H1 (cell line): ENCODE results near the gene ZRANB1. TPM values are rescaled to one million over a fixed set of nuclear protein-coding genes. Genes with fewer than 3 reads are reported as not detected.

Source experiments
- CTCF ChIA-PET: fragments of 300-600 bp; sonication (Branson Sonifier 250); formaldehyde crosslinking; loops from one replicate; lab custom pipeline; 2021; ENCODE audit not compliant: partially characterized antibody; lab: Charles Lee
- POLR2A ChIA-PET: fragments of 300-600 bp; sonication (Branson Sonifier 250); formaldehyde crosslinking; loops from one replicate; lab custom pipeline; 2021; ENCODE audit warnings: inconsistent platforms; ENCODE audit not compliant: partially characterized antibody; lab: Charles Lee
- DNase-seq, 2 experiments: peaks; one replicate each; pipeline versions ENCODE4 v3.0.0 to v3.0.0-alpha.2; 2010 to 2022; ENCODE audit warnings: low spot score in 2 of 2, low read depth in 1 of 2, mixed read lengths in 1 of 2
- FAIRE-seq: peaks from 2 replicates; lab custom pipeline; 2011; peaks lifted over from hg19 to GRCh38; lab: Jason Lieb, UNC
- H2AFZ ChIP-seq: 2 replicates; pipeline ENCODE4 v1.8.1; 2012; ENCODE audit warnings: low read length, inconsistent platforms
- H2AK5ac ChIP-seq: 2 replicates; pipeline ENCODE4 v1.6.1; 2013; ENCODE audit warnings: low read depth, low read length
- H2BK120ac ChIP-seq: replicated peaks from 2 replicates; pipeline ENCODE3; 2013; ENCODE audit warnings: low read depth, low read length, inconsistent platforms
- H2BK12ac ChIP-seq: 2 replicates; pipeline ENCODE4 v1.6.1; 2013; ENCODE audit warnings: low read depth, low read length
- H2BK15ac ChIP-seq: 2 replicates; pipeline ENCODE4 v1.6.1; 2013; ENCODE audit warnings: low read length
- H2BK20ac ChIP-seq: 2 replicates; pipeline ENCODE4 v1.6.1; 2013; ENCODE audit warnings: low read length
- H2BK5ac ChIP-seq: 2 replicates; pipeline ENCODE4 v1.6.1; 2013; ENCODE audit warnings: low read depth, low read length
- H3K14ac ChIP-seq: 2 replicates; pipeline ENCODE4 v1.6.1; 2013; ENCODE audit warnings: inconsistent platforms; ENCODE audit not compliant: insufficient read length
- H3K18ac ChIP-seq: 2 replicates; pipeline ENCODE4 v1.6.1; 2013; ENCODE audit warnings: low read length; ENCODE audit errors: extremely low read depth
- H3K23ac ChIP-seq: 2 replicates; pipeline ENCODE4 v1.6.1; 2013; ENCODE audit warnings: inconsistent platforms; ENCODE audit not compliant: insufficient read length
- H3K23me2 ChIP-seq: 2 replicates; pipeline ENCODE4 v1.6.1; 2013; ENCODE audit warnings: low read depth, low read length
- H3K27ac ChIP-seq: 2 replicates; pipeline ENCODE4 v1.6.1; 2011; ENCODE audit warnings: low read depth, low read length, inconsistent platforms
- H3K27me3 ChIP-seq, 4 experiments: replicated peaks in 1 of 4; 1 replicate in 1 of 4; 2 replicates in 3 of 4; pipeline versions ENCODE4 v1.6.1 to v1.8.1; 2011 to 2013; ENCODE audit warnings: low read length in 3 of 4, mild to moderate bottlenecking in 3 of 4, inconsistent platforms in 2 of 4, mixed read lengths in 2 of 4, moderate library complexity in 1 of 4; ENCODE audit not compliant: control insufficient read depth in 3 of 4, insufficient read depth in 3 of 4; ENCODE audit errors: extremely low read depth in 1 of 4
- H3K36me3 ChIP-seq, 4 experiments: 2 replicates each; pipeline versions ENCODE4 v1.6.1 to v1.8.1; 2011 to 2013; ENCODE audit warnings: mild to moderate bottlenecking in 4 of 4, low read length in 3 of 4, moderate library complexity in 2 of 4, control low read depth in 1 of 4, inconsistent platforms in 1 of 4; ENCODE audit not compliant: insufficient read depth in 4 of 4, control insufficient read depth in 2 of 4
- H3K4ac ChIP-seq: replicated peaks from 2 replicates; pipeline ENCODE3; 2013; ENCODE audit warnings: low read length, low read depth, mixed read lengths, inconsistent platforms; ENCODE audit not compliant: insufficient read length
- H3K4me1 ChIP-seq, 4 experiments: replicated peaks in 1 of 4; 1 replicate in 1 of 4; 2 replicates in 3 of 4; pipeline versions ENCODE4 v1.6.1 to v1.8.1; 2011 to 2013; ENCODE audit warnings: low read length in 3 of 4, inconsistent platforms in 2 of 4, mixed read lengths in 1 of 4; ENCODE audit not compliant: insufficient read depth in 4 of 4, control insufficient read depth in 3 of 4
- H3K4me2 ChIP-seq, 2 experiments: 2 replicates each; pipeline versions ENCODE4 v1.6.1 to v1.8.1; 2011 to 2013; ENCODE audit warnings: low read depth in 2 of 2, low read length in 2 of 2, control low read depth in 1 of 2, inconsistent platforms in 1 of 2, mild to moderate bottlenecking in 1 of 2; ENCODE audit not compliant: insufficient read depth in 1 of 2
- H3K4me3 ChIP-seq, 4 experiments: fragments of 200-600, 300-600 bp in 1 of 4; sonication (generic), shearing (Covaris generic), sonication (Bioruptor Twin) in 1 of 4; 2 replicates each; pipeline versions ENCODE4 v1.5.1 to v1.8.1; 2011 to 2016; ENCODE audit warnings: low read length in 4 of 4, low read depth in 3 of 4, control low read depth in 2 of 4, inconsistent platforms in 2 of 4, mild to moderate bottlenecking in 2 of 4, mixed read lengths in 1 of 4, moderate library complexity in 1 of 4; ENCODE audit not compliant: insufficient read depth in 2 of 4; ENCODE audit errors: extremely low read depth in 1 of 4
- H3K56ac ChIP-seq: replicated peaks from 2 replicates; pipeline ENCODE3; 2013; ENCODE audit warnings: low read depth, mild to moderate bottlenecking, mixed read lengths, low read length, inconsistent platforms; ENCODE audit not compliant: insufficient read length
- H3K79me1 ChIP-seq: 2 replicates; pipeline ENCODE4 v1.6.1; 2013; ENCODE audit warnings: low read depth, low read length, control low read depth
- H3K79me2 ChIP-seq, 2 experiments: 2 replicates each; pipeline versions ENCODE4 v1.6.1 to v1.8.1; 2012 to 2013; ENCODE audit warnings: low read length in 2 of 2, mild to moderate bottlenecking in 2 of 2, inconsistent platforms in 1 of 2; ENCODE audit not compliant: insufficient read depth in 2 of 2, control insufficient read depth in 1 of 2
- H3K9ac ChIP-seq, 4 experiments: replicated peaks in 1 of 4; 1 replicate in 1 of 4; 2 replicates in 3 of 4; pipeline versions ENCODE4 v1.6.1 to v1.8.1; 2011 to 2013; ENCODE audit warnings: low read depth in 3 of 4, low read length in 3 of 4, control low read depth in 2 of 4, mild to moderate bottlenecking in 2 of 4, moderate library complexity in 2 of 4, inconsistent platforms in 1 of 4; ENCODE audit errors: extremely low read depth in 1 of 4
- H3K9me3 ChIP-seq, 2 experiments: 2 replicates each; pipeline versions ENCODE4 v1.6.1 to v1.8.1; 2012 to 2013; ENCODE audit warnings: mild to moderate bottlenecking in 2 of 2, moderate library complexity in 2 of 2, control low read depth in 1 of 2, inconsistent platforms in 1 of 2, low read depth in 1 of 2, low read length in 1 of 2, mixed read lengths in 1 of 2; ENCODE audit not compliant: insufficient read depth in 2 of 2
- H4K20me1 ChIP-seq, 2 experiments: replicated peaks in 1 of 2; 2 replicates each; pipeline versions ENCODE3 to v1.8.1; 2011 to 2013; ENCODE audit warnings: inconsistent platforms in 2 of 2, low read length in 2 of 2, mild to moderate bottlenecking in 1 of 2; ENCODE audit not compliant: insufficient read depth in 2 of 2, control insufficient read depth in 1 of 2
- H4K5ac ChIP-seq: 2 replicates; pipeline ENCODE4 v1.6.1; 2013; ENCODE audit warnings: low read length, low read depth, mixed read lengths, inconsistent platforms; ENCODE audit not compliant: insufficient read length
- H4K8ac ChIP-seq: 2 replicates; pipeline ENCODE4 v1.8.0; 2013; ENCODE audit warnings: mild to moderate bottlenecking, moderate library complexity, low read length, inconsistent platforms; ENCODE audit not compliant: insufficient read depth; ENCODE audit errors: extremely low read depth
- H4K91ac ChIP-seq: replicated peaks from 2 replicates; pipeline ENCODE3; 2013; ENCODE audit warnings: low read length, mixed read lengths, inconsistent platforms; ENCODE audit not compliant: insufficient read length
- BCL11A ChIP-seq, 2 experiments: IDR thresholded peaks; one replicate each; pipeline ENCODE4 v1.6.1; 2011; ENCODE audit warnings: low read depth in 2 of 2, low read length in 2 of 2, mild to moderate bottlenecking in 2 of 2
- EP300 ChIP-seq, 2 experiments: IDR thresholded peaks; 1 replicate in 1 of 2; 2 replicates in 1 of 2; pipeline ENCODE4 v1.6.1; 2011 to 2012; ENCODE audit warnings: low read depth in 2 of 2, low read length in 2 of 2, mild to moderate bottlenecking in 2 of 2, borderline replicate concordance in 1 of 2, inconsistent platforms in 1 of 2, moderate library complexity in 1 of 2
- FOSL1 ChIP-seq: IDR thresholded peaks from 2 replicates; pipeline ENCODE4 v1.6.1; 2011; ENCODE audit warnings: mild to moderate bottlenecking, low read depth, low read length, moderate library complexity; ENCODE audit not compliant: insufficient read depth
- GABPA ChIP-seq: IDR thresholded peaks from 2 replicates; pipeline ENCODE4 v1.6.1; 2011; ENCODE audit warnings: mild to moderate bottlenecking, low read length, moderate library complexity, borderline replicate concordance; ENCODE audit not compliant: insufficient read depth
- MAX ChIP-seq: IDR thresholded peaks from 2 replicates; pipeline ENCODE4 v1.6.1; 2012; ENCODE audit warnings: inconsistent platforms
- NANOG ChIP-seq: IDR thresholded peaks from 2 replicates; pipeline ENCODE4 v1.6.1; 2011; ENCODE audit warnings: low read length, low read depth, mild to moderate bottlenecking, inconsistent platforms; ENCODE audit not compliant: insufficient read depth, poor library complexity, severe bottlenecking
- PHF8 ChIP-seq: fragments of 200-600 bp; sonication (generic); conservative IDR thresholded peaks from 2 replicates; pipeline ENCODE4 v1.7.1; 2012; ENCODE audit warnings: low read depth, mild to moderate bottlenecking, inconsistent platforms, low read length, moderate library complexity
- RAD21 ChIP-seq, 2 experiments: IDR thresholded peaks in 1 of 2; conservative IDR thresholded peaks in 1 of 2; 2 replicates each; pipeline ENCODE4 v1.6.1; 2011; ENCODE audit warnings: low read depth in 2 of 2, low read length in 2 of 2, improper control_type of control experiment in 1 of 2, inconsistent platforms in 1 of 2, mild to moderate bottlenecking in 1 of 2, moderate library complexity in 1 of 2
- SAP30 ChIP-seq: fragments of 300-600 bp; sonication (generic); IDR thresholded peaks from 2 replicates; pipeline ENCODE4 v1.7.1; 2012; ENCODE audit warnings: low read length, moderate library complexity, mild to moderate bottlenecking, inconsistent platforms; ENCODE audit not compliant: insufficient read depth, insufficient replicate concordance
- TAF1 ChIP-seq: IDR thresholded peaks from 2 replicates; pipeline ENCODE4 v1.6.1; 2011; ENCODE audit warnings: mild to moderate bottlenecking, low read depth, low read length
- TBP ChIP-seq: IDR thresholded peaks from 2 replicates; pipeline ENCODE4 v1.6.1; 2011; ENCODE audit warnings: low read depth, low read length, improper control_type of control experiment
- WGBS, 2 experiments: shearing (Covaris generic) in 1 of 2; methylation state at CpG; one replicate each; pipeline versions ENCODE4 v1.1.6 to v1.1.7; 2013 to 2015; ENCODE audit warnings: low lambda C conversion rate in 2 of 2, mixed read lengths in 2 of 2, inconsistent platforms in 1 of 2, low coverage in 1 of 2, missing lambda C conversion rate in 1 of 2; ENCODE audit not compliant: insufficient replicate concordance in 2 of 2, insufficient coverage in 1 of 2, insufficient read length in 1 of 2; ENCODE audit errors: extremely low coverage in 1 of 2, missing lambda C conversion rate in 1 of 2; 5-methylcytosine and 5-hydroxymethylcytosine counted together
- polyA plus RNA-seq, 7 experiments: library from polyadenylated mRNA; depleted of rRNA in 3 of 7; stranded (reverse) in 5 of 7; unstranded in 2 of 7; fragments of >200 nt in 5 of 7; fragments of 200-250 nt in 2 of 7; gene quantifications; 1 replicate in 5 of 7; 2 replicates in 1 of 7; 4 replicates in 1 of 7; pipeline versions ENCODE4 v1.2.1 to v1.2.3, GENCODE V29; 2011 to 2013; ENCODE audit warnings: missing spikeins in 2 of 7, mixed read lengths in 2 of 7
- total RNA-seq: library from RNA; stranded (reverse); fragmentation: NEBNext Ultra II Directional; extraction: Animal tissue kit (Norgen Biotek cat#: 25700); gene quantifications from 2 replicates; pipeline ENCODE4 v1.2.1, GENCODE V29; 2021

Gene ZRANB1
- total and polyA plus RNA-seq, 2 of the 8 experiments (the other 6 are each of a cell fraction or from before 2014, with no cell fraction given): 6.1 to 19.9 TPM

- Histone ChIP-seq H2AFZ (no peak overlapping the region), H2BK20ac (no peak overlapping the region), H3K4me1 (no peaks in the 10 kb centered on the region), H4K20me1 (peaks cover 7 to 9% of the 10 kb centered on the region in 2 experiments), H3K79me1 (peaks cover 9% of the 10 kb centered on the region), H3K27me3 (no peaks in the 10 kb centered on the region), H3K14ac (peak overlapping the region; percentile 77), H3K18ac (no peak overlapping the region), H3K9me3 (no peaks in the 10 kb centered on the region), H3K4me2 (no peak overlapping the region), H3K4me3 (no peak overlapping the region), H3K36me3 (no peaks in the 10 kb centered on the region; a peak in 1 of 8 replicates), H3K4ac (peak overlapping the region; percentile 59), H4K91ac (no peak overlapping the region), H3K23ac (no peak overlapping the region), H3K56ac (no peak overlapping the region), H3K27ac (no peak overlapping the region), H3K23me2 (no peaks in the 10 kb centered on the region), H2AK5ac (no peak overlapping the region), H2BK5ac (no peak overlapping the region), H4K8ac (no peak overlapping the region), H2BK120ac (no peak overlapping the region), H4K5ac (no peak overlapping the region), H3K79me2 (peaks cover 6 to 90% of the 10 kb centered on the region in 2 experiments), H2BK12ac (no peak overlapping the region), H3K9ac (no peak overlapping the region), H2BK15ac (no peak overlapping the region)
- ChIA-PET POLR2A (interaction anchor here (0.7 to 2.0 kb wide), 2 partner anchors 9 to 22 kb away, joined by 3 to 4 read pairs; no protein-coding TSS in a partner anchor), CTCF (interaction anchor here (0.6 to 0.9 kb wide), 2 partner anchors 39 to 210 kb away, joined by 3 to 6 read pairs; no protein-coding TSS in a partner anchor)
- FAIRE-seq (no peak), DNase-seq (no peak)
- WGBS, 2 experiments: 88% methylated on average over 3 of the region's 3 CpGs; no CpG with 5 or more reads in 1 of the 2 experiments
- TF ChIP-seq BCL11A (IDR thresholded peaks at IDR 0.05; ENCODE audit: low read depth in 2 of 2, low read length in 2 of 2) (no peak), GABPA (no peak), RAD21 (IDR thresholded peaks at IDR 0.05 in 1 of 2, conservative IDR thresholded peaks at IDR 0.05 in 1 of 2; ENCODE audit: low read depth in 2 of 2, low read length in 2 of 2) (no peak), SAP30 (no peak), NANOG (no peak), TAF1 (no peak), TBP (no peak), PHF8 (no peak), MAX (no peak), FOSL1 (no peak), EP300 (IDR thresholded peaks at IDR 0.05; ENCODE audit: borderline replicate concordance in 1 of 2, low read depth in 2 of 2, low read length in 2 of 2) (no peak)
Observed at GRCh38 chr10:124953421-124953820, 11.5 kb downstream of the ZRANB1 start.
